Endothelial cell (in vitro differentiated cells): Measurements from ENCODE around the gene ADD2. TPM values are rescaled to one million over a fixed set of nuclear protein-coding genes. Genes with fewer than 3 reads are reported as not detected.
A peak's percentile ranks its signal among the peaks of the same experiment; 100 is the strongest.

ENCODE experiments used
- DNase-seq: peaks from one replicate; pipeline ENCODE4 v3.0.0; 2021; ENCODE audit warnings: low spot score
- H3K27ac Mint-ChIP-seq: one replicate; pipeline ENCODE4 v1.8.0; 2021; ENCODE audit warnings: mixed read lengths, inconsistent platforms; ENCODE audit not compliant: unreplicated experiment
- H3K27me3 Mint-ChIP-seq: one replicate; pipeline ENCODE4 v1.8.0; 2021; ENCODE audit warnings: mild to moderate bottlenecking, moderate library complexity, mixed read lengths, inconsistent platforms; ENCODE audit not compliant: unreplicated experiment
- H3K36me3 Mint-ChIP-seq: one replicate; pipeline ENCODE4 v1.8.0; 2021; ENCODE audit warnings: mild to moderate bottlenecking, low read depth, mixed read lengths, inconsistent platforms; ENCODE audit not compliant: unreplicated experiment
- H3K4me1 Mint-ChIP-seq: one replicate; pipeline ENCODE4 v1.8.0; 2021; ENCODE audit warnings: mild to moderate bottlenecking, mixed read lengths, inconsistent platforms; ENCODE audit not compliant: unreplicated experiment
- H3K4me3 Mint-ChIP-seq: one replicate; pipeline ENCODE4 v1.8.0; 2021; ENCODE audit warnings: mild to moderate bottlenecking, mixed read lengths, inconsistent platforms; ENCODE audit not compliant: unreplicated experiment
- H3K9me3 Mint-ChIP-seq: one replicate; pipeline ENCODE4 v1.8.0; 2021; ENCODE audit warnings: mixed read lengths, inconsistent platforms; ENCODE audit not compliant: unreplicated experiment
- total RNA-seq: library from RNA; stranded (reverse); fragmentation: NEBNext Ultra II Directional; extraction: Animal tissue kit (Norgen Biotek cat#: 25700); gene quantifications from one replicate; pipeline ENCODE4 v1.2.1, GENCODE V29; 2021; ENCODE audit not compliant: unreplicated experiment
- TF ChIP-seq, protein P1 (sequence below): fragments of 200-600 bp; sonication (generic); IDR thresholded peaks from one replicate; pipeline ENCODE4 v1.5.0; 2021; ENCODE audit warnings: antibody characterized with exemption; ENCODE audit not compliant: unreplicated experiment

The ADD2 gene
- total RNA-seq, 1 donor from 2014 or later = 54.0 TPM

DNA sequence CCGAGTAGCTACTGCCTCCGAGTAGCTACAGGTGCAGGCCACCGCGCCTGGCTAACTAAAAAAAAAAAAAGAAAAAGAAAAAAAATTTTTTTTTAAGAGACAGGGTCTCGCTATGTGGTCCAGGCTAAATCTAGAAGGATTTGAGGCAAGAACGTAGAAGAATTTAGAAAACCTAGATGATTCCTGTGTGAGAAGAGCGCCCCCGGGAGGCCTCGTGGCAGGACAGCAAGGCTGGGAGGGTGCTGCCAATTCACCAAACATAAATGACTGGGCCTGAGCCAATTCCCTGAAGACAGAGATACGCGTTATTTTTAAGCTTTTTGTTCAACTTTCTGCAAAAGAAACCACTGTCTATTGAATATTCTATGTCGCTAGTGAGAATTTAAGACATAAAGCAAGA lies 124.3 kb downstream of the ADD2 start:
- Mint-ChIP-seq H3K4me3 (no peak overlapping the region), H3K4me1 (peaks cover 16% of the 10 kb centered on the region), H3K27me3 (peaks cover 5% of the 10 kb centered on the region), H3K9me3 (no peaks in the 10 kb centered on the region), H3K27ac (no peak overlapping the region), H3K36me3 (no peaks in the 10 kb centered on the region)
- DNase-seq = peak; percentile 25
- TF ChIP-seq, protein P1, sequence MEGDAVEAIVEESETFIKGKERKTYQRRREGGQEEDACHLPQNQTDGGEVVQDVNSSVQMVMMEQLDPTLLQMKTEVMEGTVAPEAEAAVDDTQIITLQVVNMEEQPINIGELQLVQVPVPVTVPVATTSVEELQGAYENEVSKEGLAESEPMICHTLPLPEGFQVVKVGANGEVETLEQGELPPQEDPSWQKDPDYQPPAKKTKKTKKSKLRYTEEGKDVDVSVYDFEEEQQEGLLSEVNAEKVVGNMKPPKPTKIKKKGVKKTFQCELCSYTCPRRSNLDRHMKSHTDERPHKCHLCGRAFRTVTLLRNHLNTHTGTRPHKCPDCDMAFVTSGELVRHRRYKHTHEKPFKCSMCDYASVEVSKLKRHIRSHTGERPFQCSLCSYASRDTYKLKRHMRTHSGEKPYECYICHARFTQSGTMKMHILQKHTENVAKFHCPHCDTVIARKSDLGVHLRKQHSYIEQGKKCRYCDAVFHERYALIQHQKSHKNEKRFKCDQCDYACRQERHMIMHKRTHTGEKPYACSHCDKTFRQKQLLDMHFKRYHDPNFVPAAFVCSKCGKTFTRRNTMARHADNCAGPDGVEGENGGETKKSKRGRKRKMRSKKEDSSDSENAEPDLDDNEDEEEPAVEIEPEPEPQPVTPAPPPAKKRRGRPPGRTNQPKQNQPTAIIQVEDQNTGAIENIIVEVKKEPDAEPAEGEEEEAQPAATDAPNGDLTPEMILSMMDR = peak; percentile 72

DNA sequence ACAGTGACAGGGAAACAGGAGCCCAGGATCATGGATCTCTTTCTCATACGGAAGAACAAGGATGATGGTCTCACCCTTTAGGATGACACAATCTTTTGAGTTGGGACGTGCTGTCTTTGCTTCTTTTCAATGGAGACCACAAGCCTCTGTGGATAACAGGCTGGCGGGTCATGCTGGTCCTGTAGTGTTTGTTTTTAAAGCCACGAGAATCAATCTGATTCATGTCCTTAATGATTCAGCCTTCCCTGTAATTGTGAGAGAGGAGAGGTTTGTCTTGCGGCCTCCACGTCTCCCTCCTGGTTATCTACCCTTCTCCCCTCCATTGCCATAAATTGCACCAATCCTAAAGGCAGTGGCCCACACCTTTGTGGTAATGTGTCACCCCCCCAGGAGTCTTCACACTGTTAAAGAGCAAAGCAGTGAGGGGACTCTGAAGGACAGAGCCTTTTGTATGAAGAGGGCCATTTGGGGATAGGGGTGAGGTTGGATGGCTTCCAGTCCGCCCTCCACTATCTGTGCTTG lies 126.7 kb downstream of the ADD2 start:
- Mint-ChIP-seq H3K9me3 (no peaks in the 10 kb centered on the region), H3K27ac (no peak overlapping the region), H3K27me3 (peaks cover 5% of the 10 kb centered on the region), H3K36me3 (no peaks in the 10 kb centered on the region), H3K4me1 (peaks cover 12% of the 10 kb centered on the region), H3K4me3 (no peak overlapping the region)
- DNase-seq = no peak
- TF ChIP-seq, protein P1 = no peak

DNA sequence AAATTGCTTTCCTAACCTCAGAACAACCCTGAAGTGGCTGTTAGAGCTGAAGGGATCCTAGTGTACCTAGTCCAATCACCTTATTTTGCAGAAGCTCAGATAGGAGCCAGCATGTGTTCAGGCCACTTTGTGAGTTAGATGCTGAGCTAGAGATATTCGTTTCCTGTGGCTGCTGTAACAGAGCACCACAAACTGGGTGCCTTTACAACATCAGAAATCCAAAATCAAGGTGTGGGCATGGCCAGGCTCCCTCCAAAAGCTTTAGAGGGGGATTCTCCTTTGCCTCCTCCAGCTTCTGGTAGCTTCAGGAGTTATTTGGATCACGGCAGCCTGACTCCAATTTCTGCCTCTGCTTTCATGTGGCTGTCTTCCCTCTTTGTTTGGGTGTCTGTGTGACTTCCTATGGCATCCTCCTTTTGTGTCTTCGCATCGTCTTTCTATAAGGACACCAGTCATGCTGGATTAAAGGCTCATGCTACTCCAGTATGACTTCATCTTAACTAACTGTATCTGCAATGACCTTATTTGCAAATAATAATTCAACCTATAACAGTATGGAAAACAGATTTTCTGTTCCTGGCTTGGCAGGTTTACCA lies 128.1 kb downstream of the ADD2 start:
- Mint-ChIP-seq H3K27ac (no peak overlapping the region), H3K27me3 (peaks cover 5% of the 10 kb centered on the region), H3K36me3 (no peaks in the 10 kb centered on the region), H3K9me3 (no peaks in the 10 kb centered on the region), H3K4me1 (no peaks in the 10 kb centered on the region), H3K4me3 (no peak overlapping the region)
- TF ChIP-seq, protein P1 = no peak
- no peak for DNase-seq

DNA sequence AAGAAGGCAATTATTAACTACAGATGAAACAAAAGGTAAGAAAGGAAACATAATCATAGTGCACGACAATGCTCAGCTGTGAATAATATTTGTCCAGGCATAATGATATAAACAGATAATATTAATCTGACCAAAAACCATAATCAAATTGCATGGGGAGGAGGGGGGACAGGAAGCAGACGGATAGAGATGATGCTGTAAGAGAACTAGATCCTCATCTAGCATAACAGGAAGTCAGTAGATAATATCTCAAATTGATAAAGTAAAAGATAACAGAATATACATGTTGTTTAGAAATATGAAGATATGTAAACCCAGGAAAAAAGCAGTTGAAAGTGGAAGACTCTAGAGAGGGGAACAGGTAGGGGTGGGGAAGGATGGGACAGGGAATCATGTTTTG lies 129.4 kb downstream of the ADD2 start:
- H3K36me3 Mint-ChIP-seq = no peaks in the 10 kb centered on the region
- peaks cover 5% of the 10 kb centered on the region for H3K27me3 Mint-ChIP-seq
- no peaks in the 10 kb centered on the region for H3K9me3 Mint-ChIP-seq
- H3K4me1 Mint-ChIP-seq = no peaks in the 10 kb centered on the region
- no peak overlapping the region for H3K4me3 Mint-ChIP-seq
- TF ChIP-seq, protein P1 = no peak
- DNase-seq = no peak
- H3K27ac Mint-ChIP-seq = no peak overlapping the region

DNA sequence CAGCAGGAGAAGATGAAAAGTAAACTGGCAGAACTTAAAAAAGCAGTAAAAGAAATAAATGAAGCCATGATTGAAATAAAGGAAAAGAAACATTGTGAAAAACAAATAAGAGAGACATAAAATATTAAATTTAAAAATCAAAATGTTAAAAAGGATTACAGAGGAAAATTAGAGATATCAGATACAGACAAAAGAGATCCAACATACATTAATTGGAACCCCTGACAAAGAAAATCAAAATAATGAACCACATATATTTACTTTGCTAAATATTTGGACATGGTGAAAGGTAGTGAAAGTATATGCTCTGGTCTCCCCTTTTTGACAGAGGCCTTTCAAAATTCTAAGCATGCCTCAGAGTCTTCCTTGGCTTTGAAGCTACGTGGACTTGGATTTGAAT lies 134.5 kb downstream of the ADD2 start:
- Mint-ChIP-seq H3K27me3 (no peaks in the 10 kb centered on the region), H3K27ac (no peak overlapping the region), H3K4me1 (no peaks in the 10 kb centered on the region), H3K4me3 (no peak overlapping the region), H3K36me3 (no peaks in the 10 kb centered on the region), H3K9me3 (peaks cover 4% of the 10 kb centered on the region)
- TF ChIP-seq, protein P1 = no peak
- no peak for DNase-seq
